Measurements from ENCODE around the gene TMED4. TPM values are rescaled to one million over a fixed set of nuclear protein-coding genes. Genes with fewer than 3 reads are reported as not detected.

The TMED4 gene
- total RNA-seq, 2 experiments from 2014 or later = 74.6 to 76.2 TPM

- ChIA-PET POLR2A (no interaction called here), CTCF (interaction anchor here (1.3 to 3.1 kb wide), 16 partner anchors 9 to 216 kb away, joined by 3 to 19 read pairs (median 7); partner anchors contain the start of genes DDX56 and NUDCD3)
- Mint-ChIP-seq H3K27ac (no peak overlapping the region), H3K36me3 (ENCODE audit: low read depth) (no peaks in the 10 kb centered on the region), H3K9me3 (no peaks in the 10 kb centered on the region), H3K4me3 (no peak overlapping the region), H3K27me3 (no peaks in the 10 kb centered on the region), H3K4me1 (ENCODE audit: low read depth) (no peaks in the 10 kb centered on the region)
- no peak for ATAC-seq
- TF ChIP-seq CTCF (IDR thresholded peaks at IDR 0.05) = no peak
- no peak for DNase-seq
- intact Hi-C loops (cut with micrococcal nuclease) = no loop called here
Observed at GRCh38 chr7:44533301-44534055, 48.6 kb downstream of the TMED4 start.

- H3K27me3 Mint-ChIP-seq = no peaks in the 10 kb centered on the region
- CTCF ChIA-PET = no interaction called here
- H3K27ac Mint-ChIP-seq = no peak overlapping the region
- intact Hi-C loops (cut with micrococcal nuclease) = no loop called here
- POLR2A ChIA-PET = no interaction called here
- H3K4me3 Mint-ChIP-seq = no peak overlapping the region
- no peak for TF ChIP-seq CTCF (IDR thresholded peaks at IDR 0.05)
- H3K4me1 Mint-ChIP-seq (ENCODE audit: low read depth) = no peaks in the 10 kb centered on the region
- peaks cover 1% of the 10 kb centered on the region for H3K9me3 Mint-ChIP-seq
- no peak for ATAC-seq
- DNase-seq = no peak
- no peaks in the 10 kb centered on the region for H3K36me3 Mint-ChIP-seq (ENCODE audit: low read depth)
Observed at GRCh38 chr7:44531421-44532380, 50.3 kb downstream of the TMED4 start.

- no peak overlapping the region for H3K27ac Mint-ChIP-seq
- DNase-seq = no peak
- CTCF ChIA-PET = no interaction called here
Observed at GRCh38 chr7:44530990-44531389, 51.0 kb downstream of the TMED4 start.

More at GRCh38 chr7:44530990-44531389, 51.0 kb downstream of the TMED4 start:
- TF ChIP-seq CTCF (IDR thresholded peaks at IDR 0.05) = no peak
- POLR2A ChIA-PET = no interaction called here
- ATAC-seq = no peak
- H3K4me1 Mint-ChIP-seq (ENCODE audit: low read depth) = no peaks in the 10 kb centered on the region
- intact Hi-C loops (cut with micrococcal nuclease) = no loop called here
- H3K27me3 Mint-ChIP-seq = no peaks in the 10 kb centered on the region
- no peak overlapping the region for H3K4me3 Mint-ChIP-seq
- peaks cover 1% of the 10 kb centered on the region for H3K9me3 Mint-ChIP-seq
- H3K36me3 Mint-ChIP-seq (ENCODE audit: low read depth) = no peaks in the 10 kb centered on the region

Other genes starting within 250 kb of the TMED4 start
- gene NUDCD3, start 91.6 kb downstream of the TMED4 start, total RNA-seq = 100 to 1,000 TPM; 102 to 107 TPM
- gene NPC1L1, start 40.9 kb downstream of the TMED4 start, total RNA-seq = under 1 TPM in 1 of 2 experiments, not detected in 1; 0.07 TPM
- gene DDX56, start 8.3 kb downstream of the TMED4 start, total RNA-seq = 10 to 100 TPM; 92.3 to 98.3 TPM
- 10 to 100 TPM; 78.6 to 85.6 TPM for gene OGDH, start 24.4 kb upstream of the TMED4 start, total RNA-seq
- 100 to 1,000 TPM; 131 to 134 TPM for gene ZMIZ2, start 166.6 kb upstream of the TMED4 start, total RNA-seq
- 1,000 to 10,000 TPM; 2,824 to 2,882 TPM for gene PPIA, start 214.4 kb upstream of the TMED4 start, total RNA-seq

All from activated CD8-positive, alpha-beta T cell treated with anti-CD3 and anti-CD28 coated beads for 36 hours (primary cell).